Chondrocyte (in vitro differentiated cells): Measurements from ENCODE around the gene SH3BP5. TPM values are rescaled to one million over a fixed set of nuclear protein-coding genes. Genes with fewer than 3 reads are reported as not detected.

ENCODE experiments used
- DNase-seq: peaks from one replicate; pipeline ENCODE4 v3.0.0; 2021; ENCODE audit warnings: mixed read lengths, low spot score
- H3K27ac Mint-ChIP-seq: one replicate; pipeline ENCODE4 v1.8.0; 2021; ENCODE audit warnings: mild to moderate bottlenecking, moderate library complexity, mixed read lengths; ENCODE audit not compliant: unreplicated experiment
- H3K27me3 Mint-ChIP-seq: 2 replicates; pipeline ENCODE4 v1.8.0; 2021; ENCODE audit warnings: low read depth, mixed read lengths
- H3K36me3 Mint-ChIP-seq: 2 replicates; pipeline ENCODE4 v1.8.0; 2021; ENCODE audit warnings: low read depth, mixed read lengths
- H3K4me1 Mint-ChIP-seq: 2 replicates; pipeline ENCODE4 v1.8.0; 2021; ENCODE audit warnings: low read depth, mild to moderate bottlenecking, mixed read lengths
- H3K4me3 Mint-ChIP-seq: one replicate; pipeline ENCODE4 v1.8.0; 2021; ENCODE audit warnings: mild to moderate bottlenecking, moderate library complexity, mixed read lengths; ENCODE audit not compliant: unreplicated experiment
- H3K9me3 Mint-ChIP-seq: 2 replicates; pipeline ENCODE4 v1.8.0; 2021; ENCODE audit warnings: low read depth, mixed read lengths
- total RNA-seq: library from RNA; stranded (reverse); gene quantifications from 3 replicates; pipeline ENCODE4 v1.2.1, GENCODE V29; 2021
- TF ChIP-seq, protein P1 (sequence below): fragments of 200-600 bp; sonication (generic); IDR thresholded peaks from 2 replicates; pipeline ENCODE4 v1.5.0; 2021; ENCODE audit warnings: antibody characterized with exemption, mild to moderate bottlenecking, moderate library complexity

The SH3BP5 gene
- total RNA-seq, 1 donor from 2014 or later: 13.5 TPM

DNA sequence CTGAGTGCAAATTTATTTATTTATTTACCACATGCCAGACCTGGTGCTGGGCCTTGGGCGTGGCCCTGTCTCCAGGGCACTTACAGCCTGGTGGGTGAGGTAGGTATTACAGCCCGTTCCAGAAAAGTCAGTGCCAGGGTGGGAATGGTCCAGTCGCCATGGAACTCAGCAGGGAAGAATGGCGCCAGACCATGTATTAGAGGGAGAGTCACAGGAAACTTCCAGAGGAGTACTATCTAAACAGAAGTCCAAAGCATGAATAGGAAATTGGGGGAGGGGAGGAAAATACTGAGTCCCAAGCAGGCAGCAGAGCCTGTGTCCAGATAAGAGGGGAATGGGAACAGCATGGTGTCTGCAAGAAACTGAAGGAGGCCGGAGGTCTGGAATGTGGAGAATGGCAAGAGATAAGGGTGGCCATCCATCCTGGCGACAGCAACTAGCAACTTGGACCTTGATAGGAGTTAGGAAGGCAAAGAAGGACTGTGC, 27.0 kb downstream of the SH3BP5 start:
- H3K4me3 Mint-ChIP-seq: no peak overlapping the region
- peaks cover 6% of the 10 kb centered on the region for H3K36me3 Mint-ChIP-seq
- H3K27me3 Mint-ChIP-seq: no peaks in the 10 kb centered on the region
- DNase-seq: no peak
- H3K4me1 Mint-ChIP-seq: peaks cover 20% of the 10 kb centered on the region
- H3K27ac Mint-ChIP-seq: no peak overlapping the region
- TF ChIP-seq, protein P1, sequence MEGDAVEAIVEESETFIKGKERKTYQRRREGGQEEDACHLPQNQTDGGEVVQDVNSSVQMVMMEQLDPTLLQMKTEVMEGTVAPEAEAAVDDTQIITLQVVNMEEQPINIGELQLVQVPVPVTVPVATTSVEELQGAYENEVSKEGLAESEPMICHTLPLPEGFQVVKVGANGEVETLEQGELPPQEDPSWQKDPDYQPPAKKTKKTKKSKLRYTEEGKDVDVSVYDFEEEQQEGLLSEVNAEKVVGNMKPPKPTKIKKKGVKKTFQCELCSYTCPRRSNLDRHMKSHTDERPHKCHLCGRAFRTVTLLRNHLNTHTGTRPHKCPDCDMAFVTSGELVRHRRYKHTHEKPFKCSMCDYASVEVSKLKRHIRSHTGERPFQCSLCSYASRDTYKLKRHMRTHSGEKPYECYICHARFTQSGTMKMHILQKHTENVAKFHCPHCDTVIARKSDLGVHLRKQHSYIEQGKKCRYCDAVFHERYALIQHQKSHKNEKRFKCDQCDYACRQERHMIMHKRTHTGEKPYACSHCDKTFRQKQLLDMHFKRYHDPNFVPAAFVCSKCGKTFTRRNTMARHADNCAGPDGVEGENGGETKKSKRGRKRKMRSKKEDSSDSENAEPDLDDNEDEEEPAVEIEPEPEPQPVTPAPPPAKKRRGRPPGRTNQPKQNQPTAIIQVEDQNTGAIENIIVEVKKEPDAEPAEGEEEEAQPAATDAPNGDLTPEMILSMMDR: peak; percentile 61
- H3K9me3 Mint-ChIP-seq: no peaks in the 10 kb centered on the region

DNA sequence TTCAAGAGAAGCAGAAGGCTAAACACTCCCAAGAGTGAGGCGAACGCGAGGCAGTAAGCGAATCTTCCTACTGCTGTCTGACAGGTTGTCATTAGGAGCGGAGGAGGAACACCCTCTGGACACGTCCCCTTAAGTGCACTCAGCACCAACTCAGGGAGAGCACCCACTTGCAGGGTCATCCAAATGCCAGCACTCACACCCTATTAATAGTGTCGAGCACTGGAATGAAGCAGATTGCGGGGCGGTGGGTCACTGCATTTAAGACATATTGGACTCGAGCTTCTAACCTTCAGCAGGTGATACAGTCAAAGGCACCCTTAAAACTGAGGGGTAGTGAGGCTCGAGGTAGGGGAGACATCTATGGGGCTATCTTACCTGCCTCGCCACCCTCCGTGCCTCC, 28.7 kb downstream of the SH3BP5 start:
- no peak for DNase-seq

DNA sequence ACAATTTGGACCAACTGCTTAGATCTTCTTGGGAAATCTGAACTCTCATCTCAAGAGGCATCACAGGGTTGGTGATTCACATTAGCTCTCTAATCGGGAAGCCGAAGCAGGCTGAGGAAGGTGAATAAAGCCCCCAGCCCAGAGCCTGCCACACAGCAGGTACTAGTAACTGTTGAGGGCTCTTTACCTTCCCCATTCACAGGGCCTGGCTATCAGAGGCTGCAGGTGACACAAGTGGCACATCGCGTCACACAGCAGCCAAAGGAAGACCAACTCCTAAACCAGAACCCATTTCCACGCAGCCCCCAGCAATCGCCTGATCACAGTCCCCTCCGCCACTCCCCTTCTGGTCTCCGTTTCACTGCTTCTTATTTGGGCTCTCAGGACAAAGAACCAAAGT, 29.2 kb downstream of the SH3BP5 start:
- Mint-ChIP-seq H3K9me3 (no peaks in the 10 kb centered on the region), H3K4me3 (no peak overlapping the region), H3K4me1 (peaks cover 12% of the 10 kb centered on the region), H3K27me3 (no peaks in the 10 kb centered on the region), H3K36me3 (peaks cover 6% of the 10 kb centered on the region), H3K27ac (no peak overlapping the region)
- DNase-seq: no peak
- TF ChIP-seq, protein P1: no peak

More for the DNA sequence above, 28.7 kb downstream of the SH3BP5 start:
- Mint-ChIP-seq H3K36me3 (peaks cover 6% of the 10 kb centered on the region), H3K4me3 (no peak overlapping the region), H3K27me3 (no peaks in the 10 kb centered on the region), H3K4me1 (peaks cover 12% of the 10 kb centered on the region), H3K9me3 (no peaks in the 10 kb centered on the region), H3K27ac (no peak overlapping the region)
- TF ChIP-seq, protein P1: no peak

DNA sequence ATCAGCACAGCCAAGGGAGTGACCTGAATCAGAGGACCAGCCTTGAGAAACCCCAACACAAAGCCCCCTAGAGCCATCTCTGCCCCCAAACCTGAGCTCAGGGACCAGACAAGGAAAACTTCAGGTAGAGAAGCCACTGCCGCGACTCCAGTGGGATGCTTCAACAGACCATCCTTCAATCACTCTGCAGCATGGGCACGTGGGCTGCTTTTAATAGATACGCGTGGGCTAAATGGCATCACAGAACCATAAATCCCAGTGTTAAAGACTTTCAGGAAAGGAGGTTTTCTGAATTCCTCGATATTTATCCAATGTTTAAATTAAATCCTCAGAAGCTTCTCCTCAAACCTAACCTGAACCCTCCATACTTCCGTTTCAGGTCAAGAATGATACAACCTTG, 30.6 kb downstream of the SH3BP5 start:
- Mint-ChIP-seq H3K9me3 (no peaks in the 10 kb centered on the region), H3K36me3 (peaks cover 6% of the 10 kb centered on the region), H3K27me3 (no peaks in the 10 kb centered on the region), H3K4me3 (no peak overlapping the region), H3K27ac (no peak overlapping the region), H3K4me1 (peaks cover 12% of the 10 kb centered on the region)
- TF ChIP-seq, protein P1: no peak
- DNase-seq: no peak

DNA sequence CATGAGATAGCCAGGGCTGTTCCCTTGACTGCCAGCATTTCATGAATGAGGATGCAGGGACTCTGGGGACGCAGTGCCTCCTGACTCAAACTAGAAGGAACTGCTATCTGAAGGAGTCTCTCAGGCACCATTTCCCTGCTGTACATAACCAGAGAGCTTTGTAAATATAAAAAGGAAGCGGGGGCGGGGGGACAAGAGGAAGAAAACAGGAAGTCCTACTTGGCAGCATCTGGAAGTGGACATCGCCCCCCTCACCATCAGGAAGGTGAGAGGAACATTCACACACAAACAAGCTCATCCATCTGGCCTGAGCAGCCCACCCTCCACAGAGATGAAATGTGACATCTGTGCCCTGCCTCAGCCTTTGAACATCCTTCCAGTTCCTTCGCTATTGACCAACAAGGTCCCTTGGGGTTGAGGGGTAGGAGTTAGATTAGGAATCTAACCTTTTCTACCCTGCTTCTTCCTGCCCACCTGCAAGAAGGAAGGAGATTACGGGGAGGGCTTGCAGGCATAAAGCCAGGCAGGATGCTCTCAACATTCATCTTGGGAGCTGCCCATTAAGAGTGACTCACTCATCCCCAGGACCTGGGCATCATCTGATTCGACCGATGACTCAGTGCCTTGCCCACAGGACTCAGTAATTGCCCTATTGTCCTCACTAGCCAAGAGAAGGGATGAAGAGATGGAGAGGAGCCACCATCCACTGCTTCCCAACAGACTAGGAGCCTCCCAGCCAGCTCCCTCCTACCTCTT, 31.9 kb downstream of the SH3BP5 start:
- no peak overlapping the region for H3K4me3 Mint-ChIP-seq

More for the DNA sequence above, 31.9 kb downstream of the SH3BP5 start:
- Mint-ChIP-seq H3K9me3 (peaks cover 2% of the 10 kb centered on the region), H3K27ac (no peak overlapping the region), H3K4me1 (peaks cover 10% of the 10 kb centered on the region), H3K27me3 (no peaks in the 10 kb centered on the region), H3K36me3 (peaks cover 6% of the 10 kb centered on the region)
- no peak for DNase-seq
- TF ChIP-seq, protein P1: no peak
